CD4-positive, alpha-beta T cell treated with Interleukin-15 for 4 hours (primary cell): Measurements from ENCODE around the gene NFIL3.
"Not testable (repeated sequence)": the region's sequence is repeated elsewhere in the genome, so short reads cannot be mapped to it uniquely, and the experiment has no call there.

Source experiments
- DNase-seq: peaks from one replicate; pipeline ENCODE4 v3.0.0-alpha.2; 2020; ENCODE audit warnings: low spot score

Gene NFIL3

GRCh38 chr9:91395106-91395552, 28.5 kb downstream of the NFIL3 start:
- DNase-seq = no peak

- no peak for DNase-seq
Observed at GRCh38 chr9:91393826-91394225, 29.8 kb downstream of the NFIL3 start.

GRCh38 chr9:91392435-91392834, 31.2 kb downstream of the NFIL3 start:
- no peak for DNase-seq

DNA sequence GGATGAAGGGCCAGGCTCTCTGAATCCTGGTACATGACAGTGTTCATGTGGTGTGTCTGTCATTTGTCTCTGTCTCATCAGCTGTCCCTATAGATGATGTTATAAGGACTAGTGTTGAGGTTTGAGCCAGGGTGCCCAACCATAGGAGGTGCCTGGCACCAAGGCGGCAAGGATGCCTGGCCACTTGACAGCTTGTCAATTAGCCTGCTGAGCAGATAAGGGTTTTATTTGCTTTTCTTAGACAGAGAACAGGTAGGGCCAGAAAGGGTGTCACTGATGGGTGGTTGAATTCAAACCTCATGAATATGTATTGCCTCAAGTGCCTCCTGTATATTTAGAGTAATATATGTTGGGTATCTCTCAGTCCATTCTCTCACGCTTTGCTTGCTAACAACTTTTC, 31.8 kb downstream of the NFIL3 start:
- DNase-seq = no peak

- no peak for DNase-seq
Observed at GRCh38 chr9:91391412-91391811, 32.2 kb downstream of the NFIL3 start.

- not testable (repeated sequence) for DNase-seq
Observed at GRCh38 chr9:91389686-91390085, 33.9 kb downstream of the NFIL3 start.

- DNase-seq = no peak
Observed at GRCh38 chr9:91386765-91387164, 36.9 kb downstream of the NFIL3 start.

- no peak for DNase-seq
Observed at GRCh38 chr9:91384954-91385353, 38.7 kb downstream of the NFIL3 start.

- no peak for DNase-seq
Observed at GRCh38 chr9:91383577-91383976, 40.1 kb downstream of the NFIL3 start.

- no peak for DNase-seq
Observed at GRCh38 chr9:91382298-91382697, 41.3 kb downstream of the NFIL3 start.

GRCh38 chr9:91379426-91379825, 44.2 kb downstream of the NFIL3 start:
- DNase-seq = no peak

DNA sequence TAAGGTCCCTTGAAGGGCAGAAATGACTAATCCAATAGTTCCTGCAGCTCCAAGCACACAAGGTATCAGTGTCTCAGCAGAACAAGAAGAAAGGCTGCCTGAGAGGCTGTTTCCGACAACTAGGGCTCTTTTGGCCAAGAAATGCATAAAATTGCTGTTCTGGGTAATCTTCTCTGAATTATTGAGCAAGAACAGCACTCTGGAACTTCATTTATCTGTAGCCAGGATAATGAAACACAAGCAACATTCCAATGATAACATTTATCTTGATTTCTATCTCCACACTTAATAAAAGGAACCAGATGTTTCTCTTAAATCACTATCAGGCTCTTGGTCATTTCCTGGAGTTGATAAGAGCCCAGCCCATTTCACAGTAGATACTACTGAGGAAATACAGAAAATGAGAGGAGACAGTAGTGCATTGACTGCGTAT, 44.9 kb downstream of the NFIL3 start:
- no peak for DNase-seq

GRCh38 chr9:91378054-91378453, 45.6 kb downstream of the NFIL3 start:
- not testable (repeated sequence) for DNase-seq

GRCh38 chr9:91376239-91376638, 47.4 kb downstream of the NFIL3 start:
- DNase-seq = no peak

- DNase-seq = no peak
Observed at GRCh38 chr9:91374939-91375338, 48.7 kb downstream of the NFIL3 start.

- no peak for DNase-seq
Observed at GRCh38 chr9:91371894-91372293, 51.7 kb downstream of the NFIL3 start.

DNA sequence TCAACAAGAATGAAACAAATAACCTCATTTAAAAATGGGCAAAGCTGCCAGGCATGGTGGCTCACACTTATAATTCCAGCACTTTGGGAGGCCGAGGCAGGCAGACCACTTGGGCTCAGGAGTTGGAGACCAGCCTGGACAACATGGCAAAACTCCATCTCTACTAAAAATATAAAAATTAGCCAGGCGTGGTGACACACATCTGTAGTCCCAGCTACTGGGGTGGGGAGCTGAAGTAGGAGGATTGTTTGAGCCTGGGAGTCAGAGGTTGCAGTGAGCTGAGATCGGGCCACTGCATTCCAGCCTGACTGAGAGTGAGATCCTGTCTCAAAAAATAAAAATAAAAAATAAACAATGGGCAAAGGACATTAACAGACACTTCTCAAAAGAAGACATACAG, 53.6 kb downstream of the NFIL3 start:
- not testable (repeated sequence) for DNase-seq

DNA sequence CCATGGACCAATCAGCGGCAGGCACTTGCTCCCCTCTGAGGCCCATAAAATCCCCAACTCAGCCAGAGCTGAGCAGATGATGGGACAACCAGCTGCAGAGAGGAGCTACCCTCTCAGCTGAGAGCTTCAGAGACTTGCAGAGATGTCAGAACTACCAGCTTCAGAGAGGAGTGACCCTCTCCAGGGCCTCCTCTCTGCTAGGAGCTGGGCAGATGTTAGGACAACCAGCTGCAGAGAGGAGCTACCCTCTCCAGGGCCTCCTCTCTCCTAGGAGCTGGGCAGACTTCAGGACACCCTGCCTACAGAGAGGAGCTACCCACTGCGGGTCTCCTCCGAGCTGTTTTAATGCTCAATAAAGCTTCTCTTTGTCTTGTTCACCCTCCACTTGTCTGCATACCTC, 58.9 kb downstream of the NFIL3 start:
- no peak for DNase-seq

DNA sequence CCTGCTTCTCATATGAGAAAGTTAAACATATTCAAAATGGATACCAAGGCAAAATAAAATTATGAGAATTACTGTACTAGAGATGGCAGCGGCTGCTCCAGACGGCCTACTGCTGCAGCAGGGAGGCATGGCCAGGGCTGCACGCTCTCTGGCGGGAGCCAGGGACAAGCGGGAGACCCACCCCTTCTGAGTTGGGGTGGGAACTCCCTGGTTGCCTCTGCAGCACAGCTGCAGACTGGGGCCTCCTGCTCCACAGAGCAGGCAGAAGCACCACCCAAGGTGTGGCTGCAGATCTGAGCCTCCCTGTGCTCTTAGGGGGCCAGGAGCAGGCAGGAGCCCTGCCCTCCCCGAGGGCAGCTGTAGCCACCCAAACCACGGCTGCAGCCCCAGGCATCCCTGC, 59.6 kb downstream of the NFIL3 start:
- no peak for DNase-seq

DNA sequence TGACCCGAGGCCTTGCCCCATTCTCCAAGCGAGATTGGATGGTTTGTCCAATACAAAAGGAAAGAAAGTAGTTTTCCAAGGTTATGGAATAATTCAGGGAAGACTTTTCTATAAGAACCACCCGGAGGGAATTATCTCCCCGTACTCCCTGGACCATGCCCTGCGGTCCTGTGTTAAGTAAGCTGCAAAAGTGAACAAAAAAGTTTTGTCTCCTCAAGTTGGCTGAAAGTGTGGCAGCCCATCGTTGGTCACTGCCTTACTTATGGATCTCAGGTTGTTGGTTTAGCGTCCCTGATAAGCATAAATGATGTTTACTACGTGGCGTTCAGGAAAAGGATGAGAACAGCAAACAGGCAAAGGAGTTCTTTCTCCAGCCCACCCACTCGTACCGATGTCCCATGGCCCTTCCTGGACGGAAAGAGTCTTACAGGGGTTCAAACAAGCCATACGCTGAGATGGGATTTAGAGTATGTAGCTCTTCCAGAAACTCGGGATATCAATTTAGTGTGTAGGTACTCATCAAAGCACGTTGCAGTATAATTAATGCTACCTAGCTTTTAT, 61.5 kb downstream of the NFIL3 start:
- no peak for DNase-seq

DNA sequence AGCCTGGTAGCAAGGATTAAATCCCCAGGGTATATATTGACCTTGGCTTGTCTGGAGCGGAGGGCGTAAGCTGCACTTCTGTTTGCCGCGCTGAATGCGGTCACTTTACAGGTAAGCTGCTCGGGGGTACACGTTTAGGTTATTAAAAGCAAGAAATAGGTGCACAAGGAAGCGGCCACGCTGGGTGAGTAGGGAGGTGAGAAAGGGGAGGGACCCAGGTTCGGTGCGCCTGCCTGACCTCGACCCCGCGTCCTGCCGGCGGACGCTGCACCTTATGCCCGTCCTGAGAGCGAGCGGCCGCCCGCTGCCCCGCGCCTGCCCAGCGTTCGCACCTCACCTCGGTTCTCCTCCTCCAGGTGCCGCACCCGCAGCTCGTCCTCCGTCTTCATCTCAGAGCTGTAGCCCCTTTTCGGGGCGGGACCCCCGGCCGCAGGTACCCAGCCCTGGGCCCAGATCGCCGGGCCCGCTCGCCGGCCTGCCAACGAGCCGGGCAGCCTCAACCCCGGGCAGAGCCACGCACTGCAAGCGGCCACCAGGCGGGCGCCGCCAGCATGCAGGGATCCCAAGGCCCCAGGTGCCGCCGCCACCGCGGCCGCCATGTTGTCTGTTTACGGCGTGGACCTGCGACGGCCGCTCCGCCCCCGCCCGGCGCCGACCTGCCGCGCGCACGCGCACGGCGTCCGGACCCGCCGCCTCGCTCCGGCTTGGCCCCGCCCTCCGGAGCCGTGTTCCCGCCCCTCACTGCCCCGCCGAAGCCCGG, 62.2 kb downstream of the NFIL3 start, which contains the start of gene AUH:
Gene AUH (minus strand): TSS at position 628 of the 760 bp plus-strand sequence. CDS start 29 bp downstream, at position 599.
- peak; percentile 83 for DNase-seq

- DNase-seq = no peak
Observed at GRCh38 chr9:91360551-91361290, 62.9 kb downstream of the NFIL3 start.
